HEK293 (cell line): ENCODE results near the gene ZNF143.
A peak's percentile ranks its signal among the peaks of the same experiment; 100 is the strongest.

Experiments
- CTCF ChIA-PET: fragments of 350-600 bp; formaldehyde crosslinking; extraction: SDS; loops from one replicate; lab custom pipeline; 2021; ENCODE audit warnings: antibody characterized with exemption; lab: Yijun Ruan, JAX
- POLR2A ChIA-PET: fragments of 300-600 bp; formaldehyde crosslinking; extraction: SDS; loops from one replicate; lab custom pipeline; 2020; ENCODE audit warnings: antibody characterized with exemption, inconsistent platforms; lab: Yijun Ruan, JAX
- H3K27ac ChIP-seq: fragments of 200-500 bp; sonication (Bioruptor generic); 2 replicates; pipeline ENCODE4 v1.5.1; 2014; ENCODE audit warnings: low read depth, low read length, control low read depth, inconsistent platforms; ENCODE audit errors: extremely low read depth
- H3K36me3 ChIP-seq, 2 experiments: fragments of 200-500 bp in 1 of 2; sonication (Bioruptor generic) in 1 of 2; 1 replicate in 1 of 2; 2 replicates in 1 of 2; pipeline ENCODE4 v1.5.1; 2014 to 2017; ENCODE audit warnings: inconsistent platforms in 2 of 2, low read length in 2 of 2; ENCODE audit not compliant: control insufficient read depth in 2 of 2, insufficient read depth in 1 of 2
- H3K4me1 ChIP-seq: fragments of 200-500 bp; sonication (Bioruptor generic); 2 replicates; pipeline ENCODE4 v1.5.1; 2014; ENCODE audit warnings: mild to moderate bottlenecking, low read length, inconsistent platforms; ENCODE audit not compliant: control insufficient read depth, insufficient read depth
- H3K4me3 ChIP-seq: 2 replicates; pipeline ENCODE4 v1.5.1; 2011; ENCODE audit warnings: low read depth, mild to moderate bottlenecking, control low read depth, low read length, moderate library complexity
- H3K9me3 ChIP-seq: fragments of 200-500 bp; sonication (Bioruptor generic); 2 replicates; pipeline ENCODE4 v1.5.1; 2014; ENCODE audit warnings: low read depth, low read length, inconsistent platforms; ENCODE audit not compliant: control insufficient read depth, insufficient read depth
- MEIS1 ChIP-seq: sonication (generic); formaldehyde crosslinking; IDR thresholded peaks from 2 replicates; pipeline ENCODE4 v1.8.1; 2022; ENCODE audit warnings: missing genetic modification reagents, mild to moderate bottlenecking, borderline replicate concordance
- PRDM6 ChIP-seq: fragments of 450-650 bp; formaldehyde crosslinking; IDR thresholded peaks from 2 replicates; pipeline ENCODE4 v1.5.1; 2017; ENCODE audit warnings: missing biosample characterization, missing genetic modification characterization
- TCF7L2 ChIP-seq: IDR thresholded peaks from 2 replicates; pipeline ENCODE4 v1.6.1; 2011; ENCODE audit warnings: low read depth, mild to moderate bottlenecking, inconsistent platforms, low read length, moderate library complexity, borderline replicate concordance
- ZBTB11 ChIP-seq: fragments of 450-650 bp; formaldehyde crosslinking; conservative IDR thresholded peaks from 2 replicates; pipeline ENCODE4 v1.5.1; 2016; ENCODE audit warnings: low read depth, missing biosample characterization, missing genetic modification characterization
- ZBTB17 ChIP-seq: fragments of 450-650 bp; formaldehyde crosslinking; IDR thresholded peaks from 2 replicates; pipeline ENCODE4 v1.5.1; 2016; ENCODE audit warnings: missing biosample characterization, missing genetic modification characterization
- ZBTB49 ChIP-seq: fragments of 450-650 bp; formaldehyde crosslinking; IDR thresholded peaks from 2 replicates; pipeline ENCODE4 v1.5.1; 2016; ENCODE audit warnings: missing biosample characterization, missing genetic modification characterization, low read depth
- ZNF274 ChIP-seq, 2 experiments: fragments of 200-500 bp in 1 of 2; fragments of 450-650 bp in 1 of 2; sonication (Bioruptor generic) in 1 of 2; formaldehyde crosslinking in 1 of 2; IDR thresholded peaks; 2 replicates each; pipeline versions ENCODE4 v1.5.1 to v1.6.1; 2014 to 2016; ENCODE audit warnings: borderline replicate concordance in 1 of 2, inconsistent platforms in 1 of 2, low read length in 1 of 2, missing biosample characterization in 1 of 2, missing genetic modification characterization in 1 of 2
- ZNF280D ChIP-seq: fragments of 450-650 bp; formaldehyde crosslinking; IDR thresholded peaks from 2 replicates; pipeline ENCODE4 v1.5.1; 2016; ENCODE audit warnings: missing biosample characterization, missing genetic modification characterization
- ZNF426 ChIP-seq: fragments of 450-650 bp; formaldehyde crosslinking; IDR thresholded peaks from 2 replicates; pipeline ENCODE4 v1.5.1; 2017; ENCODE audit warnings: missing biosample characterization, missing genetic modification characterization, mild to moderate bottlenecking, inconsistent platforms, moderate library complexity
- ZNF639 ChIP-seq: fragments of 450-650 bp; formaldehyde crosslinking; IDR thresholded peaks from 2 replicates; pipeline ENCODE4 v1.5.1; 2016; ENCODE audit warnings: missing biosample characterization, missing genetic modification characterization
- ZNF76 ChIP-seq: fragments of 450-650 bp; formaldehyde crosslinking; IDR thresholded peaks from 2 replicates; pipeline ENCODE4; 2016; ENCODE audit warnings: low read depth, missing biosample characterization, missing genetic modification characterization, borderline replicate concordance
- ZNF768 ChIP-seq: fragments of 450-650 bp; formaldehyde crosslinking; IDR thresholded peaks from 2 replicates; pipeline ENCODE4 v1.5.1; 2018; ENCODE audit warnings: missing biosample characterization, mild to moderate bottlenecking, missing genetic modification characterization

The ZNF143 gene

GRCh38 chr11:9428706-9429105 lies 32.1 kb upstream of the ZNF143 start (continued):
- TF ChIP-seq PRDM6 (tag by site-specific recombination) (no peak), ZBTB49 (tag by site-specific recombination) (no peak), ZNF639 (tag by site-specific recombination) (no peak), ZNF426 (tag by site-specific recombination) (no peak), ZBTB11 (tag by site-specific recombination) (no peak)
- TF ChIP-seq, all 188 proteins: peak for 0

GRCh38 chr11:9438611-9439010 lies 22.2 kb upstream of the ZNF143 start:
- H3K4me1 ChIP-seq = no peaks in the 10 kb centered on the region
- H3K27ac ChIP-seq = no peak overlapping the region
- CTCF ChIA-PET = no interaction called here
- POLR2A ChIA-PET = no interaction called here
- H3K4me3 ChIP-seq = no peak overlapping the region
- H3K9me3 ChIP-seq = no peaks in the 10 kb centered on the region
- peaks cover 33 to 97% of the 10 kb centered on the region in 2 experiments for H3K36me3 ChIP-seq
- TF ChIP-seq ZNF274 (IDR thresholded peaks at IDR 0.05; ENCODE audit: low read length) (no peak), ZNF274 (tag by site-specific recombination; IDR thresholded peaks at IDR 0.05; ENCODE audit: borderline replicate concordance) (no peak), TCF7L2 (no peak), ZNF76 (tag by site-specific recombination) (no peak), ZNF280D (tag by site-specific recombination) (no peak)

- Histone ChIP-seq H3K27ac (no peak overlapping the region), H3K4me3 (no peak overlapping the region), H3K9me3 (no peaks in the 10 kb centered on the region)
- ChIA-PET POLR2A (no interaction called here), CTCF (no interaction called here)
- TF ChIP-seq ZBTB17 (tag by site-specific recombination) (peak; percentile 45; the same call in 1 of the 2 replicates), MEIS1 (no peak), ZNF768 (tag by site-specific recombination) (no peak)
- TF ChIP-seq, all 188 proteins: peak for 1
- Histone ChIP-seq H3K4me1 (no peaks in the 10 kb centered on the region), H3K36me3 (peaks cover 0 to 59% of the 10 kb centered on the region in 2 experiments; a peak in 2 of 3 replicates)
Observed at GRCh38 chr11:9446230-9446629, 14.6 kb upstream of the ZNF143 start.
